Trophoblast cell (in vitro differentiated cells and primary cell): Measurements from ENCODE around the gene NLE1.

ENCODE experiments used
- DNase-seq, 2 donors: peaks; one replicate each; pipeline ENCODE4 v3.0.0-alpha.2; 2016
- H2AFZ ChIP-seq: 2 replicates; pipeline ENCODE4 v1.6.1; 2013; ENCODE audit warnings: low read length, moderate library complexity, mild to moderate bottlenecking; ENCODE audit not compliant: insufficient read depth, poor library complexity
- H2AK5ac ChIP-seq: 2 replicates; pipeline ENCODE4 v1.6.1; 2013; ENCODE audit warnings: mild to moderate bottlenecking, low read length
- H2BK120ac ChIP-seq: 2 replicates; pipeline ENCODE4 v1.6.1; 2013; ENCODE audit warnings: low read length, mild to moderate bottlenecking, moderate library complexity; ENCODE audit not compliant: insufficient read depth, poor library complexity
- H2BK12ac ChIP-seq: 2 replicates; pipeline ENCODE4 v1.6.1; 2013; ENCODE audit warnings: mild to moderate bottlenecking, low read length, moderate library complexity
- H2BK5ac ChIP-seq: 2 replicates; pipeline ENCODE4 v1.6.1; 2013; ENCODE audit warnings: low read length, low read depth, moderate library complexity, mild to moderate bottlenecking; ENCODE audit not compliant: poor library complexity
- H3K14ac ChIP-seq: 2 replicates; pipeline ENCODE4 v1.6.1; 2013; ENCODE audit warnings: mild to moderate bottlenecking, low read length
- H3K18ac ChIP-seq: 2 replicates; pipeline ENCODE4 v1.6.1; 2013; ENCODE audit warnings: mild to moderate bottlenecking, low read length
- H3K23ac ChIP-seq: 2 replicates; pipeline ENCODE4 v1.6.1; 2013; ENCODE audit warnings: low read length
- H3K27ac ChIP-seq: 2 replicates; pipeline ENCODE4 v1.5.1; 2013; ENCODE audit warnings: low read depth, mild to moderate bottlenecking, inconsistent platforms, low read length, moderate library complexity
- H3K27me3 ChIP-seq: 2 replicates; pipeline ENCODE4 v1.6.1; 2013; ENCODE audit warnings: inconsistent platforms, mild to moderate bottlenecking, low read length, moderate library complexity; ENCODE audit not compliant: insufficient read depth
- H3K36me3 ChIP-seq, 2 experiments: 1 replicate in 1 of 2; 2 replicates in 1 of 2; pipeline ENCODE4 v1.6.1; 2013; ENCODE audit warnings: low read length in 2 of 2, mild to moderate bottlenecking in 2 of 2, moderate library complexity in 1 of 2; ENCODE audit not compliant: insufficient read depth in 2 of 2, control insufficient read depth in 1 of 2
- H3K4ac ChIP-seq: 2 replicates; pipeline ENCODE4 v1.6.1; 2013; ENCODE audit warnings: low read depth, mild to moderate bottlenecking, low read length, moderate library complexity
- H3K4me1 ChIP-seq, 2 experiments: 1 replicate in 1 of 2; 2 replicates in 1 of 2; pipeline ENCODE4 v1.6.1; 2013; ENCODE audit warnings: low read length in 2 of 2, mild to moderate bottlenecking in 2 of 2, moderate library complexity in 1 of 2; ENCODE audit not compliant: insufficient read depth in 2 of 2, control insufficient read depth in 1 of 2
- H3K4me2 ChIP-seq: 2 replicates; pipeline ENCODE4 v1.6.1; 2013; ENCODE audit warnings: inconsistent platforms, mild to moderate bottlenecking, low read length, moderate library complexity
- H3K4me3 ChIP-seq: 2 replicates; pipeline ENCODE4 v1.5.1; 2013; ENCODE audit warnings: mild to moderate bottlenecking, low read depth, low read length, inconsistent platforms
- H3K79me1 ChIP-seq: one replicate; pipeline ENCODE4 v1.6.1; 2013; ENCODE audit warnings: low read length
- H3K79me2 ChIP-seq: 2 replicates; pipeline ENCODE4 v1.6.1; 2013; ENCODE audit warnings: low read length, mild to moderate bottlenecking; ENCODE audit not compliant: control insufficient read depth, insufficient read depth, poor library complexity
- H3K9ac ChIP-seq: 2 replicates; pipeline ENCODE4 v1.6.1; 2013; ENCODE audit warnings: mild to moderate bottlenecking, low read length
- H3K9me3 ChIP-seq: 2 replicates; pipeline ENCODE4 v1.6.1; 2013; ENCODE audit warnings: low read depth, mild to moderate bottlenecking, control low read depth, inconsistent platforms, low read length; ENCODE audit not compliant: insufficient read depth
- H4K12ac ChIP-seq: 2 replicates; pipeline ENCODE4 v1.6.1; 2013; ENCODE audit warnings: low read depth, mild to moderate bottlenecking, low read length, moderate library complexity
- H4K8ac ChIP-seq: 2 replicates; pipeline ENCODE4 v1.6.1; 2013; ENCODE audit warnings: low read depth, mild to moderate bottlenecking, low read length, moderate library complexity
- H4K91ac ChIP-seq: one replicate; pipeline ENCODE4 v1.6.1; 2013; ENCODE audit warnings: low read depth, mild to moderate bottlenecking, low read length, moderate library complexity
- WGBS: extraction: QIAGEN DNeasy Blood & Tissue Kit; methylation state at CpG from one replicate; pipeline ENCODE4 v1.1.7; 2013; ENCODE audit warnings: missing lambda C conversion rate; ENCODE audit not compliant: insufficient read length, insufficient coverage; ENCODE audit errors: extremely low coverage; 5-methylcytosine and 5-hydroxymethylcytosine counted together

The NLE1 gene

GRCh38 chr17:35146214-35146833 is 4.2 kb upstream of the NLE1 start:
- H3K14ac ChIP-seq: no peak overlapping the region
- H2AFZ ChIP-seq: no peak overlapping the region
- H3K23ac ChIP-seq: no peak overlapping the region
- H3K27ac ChIP-seq: no peak overlapping the region
- WGBS: no CpG with 5 or more reads among the region's 4 CpGs
- no peak overlapping the region for H2BK5ac ChIP-seq
- no peaks in the 10 kb centered on the region for H3K36me3 ChIP-seq
- H2AK5ac ChIP-seq: no peak overlapping the region
- H4K8ac ChIP-seq: no peak overlapping the region
- H2BK12ac ChIP-seq: no peak overlapping the region
- H3K79me2 ChIP-seq: peaks cover 6% of the 10 kb centered on the region
- peaks cover 5% of the 10 kb centered on the region for H3K79me1 ChIP-seq
- DNase-seq: no peak
- no peak overlapping the region for H4K91ac ChIP-seq
- H2BK120ac ChIP-seq: no peak overlapping the region
- H3K4me1 ChIP-seq: peaks cover 9 to 10% of the 10 kb centered on the region in 2 experiments
- peaks cover 4% of the 10 kb centered on the region for H3K9me3 ChIP-seq
- H3K4me3 ChIP-seq: no peak overlapping the region
- H4K12ac ChIP-seq: no peak overlapping the region
- H3K9ac ChIP-seq: no peak overlapping the region
- H3K27me3 ChIP-seq: no peaks in the 10 kb centered on the region
- H3K4me2 ChIP-seq: no peak overlapping the region
- H3K4ac ChIP-seq: no peak overlapping the region
- H3K18ac ChIP-seq: no peak overlapping the region

DNA sequence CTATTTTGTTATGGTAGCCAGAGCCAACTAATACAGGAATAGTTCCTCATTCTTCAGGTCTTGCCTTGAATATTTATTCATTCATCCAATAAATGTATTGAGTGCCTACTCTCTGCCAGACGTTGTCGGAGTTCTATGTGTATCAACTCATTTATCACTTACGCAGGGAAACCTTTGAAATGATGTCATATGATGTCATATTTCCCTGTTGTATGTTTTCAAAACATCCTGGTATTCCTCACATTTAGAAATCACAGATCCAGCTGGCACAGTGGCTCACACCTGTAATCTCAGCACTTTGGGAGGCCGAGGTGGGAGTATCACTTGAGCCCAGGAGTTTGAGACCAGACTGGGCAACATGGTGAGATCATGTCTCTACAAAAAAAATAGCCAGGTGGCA is 2.7 kb upstream of the NLE1 start:
- Histone ChIP-seq H3K14ac (no peak overlapping the region), H3K4me3 (no peak overlapping the region), H3K18ac (no peak overlapping the region), H3K4ac (no peak overlapping the region), H2BK5ac (no peak overlapping the region), H3K79me1 (peaks cover 5% of the 10 kb centered on the region), H3K27ac (no peak overlapping the region), H3K9ac (no peak overlapping the region), H3K36me3 (peaks cover under 1 to 2% of the 10 kb centered on the region in 2 experiments), H3K4me2 (no peak overlapping the region), H2BK120ac (no peak overlapping the region), H4K12ac (no peak overlapping the region), H3K27me3 (no peaks in the 10 kb centered on the region), H3K9me3 (peaks cover under 1% of the 10 kb centered on the region), H3K4me1 (peaks cover 9 to 10% of the 10 kb centered on the region in 2 experiments), H2AFZ (no peak overlapping the region), H3K79me2 (peaks cover 6% of the 10 kb centered on the region), H3K23ac (no peak overlapping the region), H2BK12ac (no peak overlapping the region), H2AK5ac (no peak overlapping the region), H4K8ac (no peak overlapping the region), H4K91ac (no peak overlapping the region)
- DNase-seq: no peak
- WGBS: no CpG with 5 or more reads among the region's 4 CpGs

DNA sequence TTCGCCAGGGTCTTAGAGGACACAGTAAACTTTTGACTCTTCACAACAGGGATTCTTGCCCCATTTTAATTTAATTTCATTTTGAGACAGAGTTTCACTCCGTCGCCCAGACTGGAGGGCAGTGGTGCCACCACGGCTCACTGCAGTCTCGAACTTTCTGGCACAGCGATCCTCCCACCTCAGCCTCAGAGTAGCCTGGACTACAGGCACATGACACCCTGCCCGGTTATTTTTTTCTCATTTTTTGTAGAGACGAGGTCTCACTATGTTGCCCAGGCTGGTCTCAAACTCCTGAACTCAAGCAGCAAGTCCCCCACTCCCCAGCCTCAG is 329 bp upstream of the NLE1 start:
- no peak overlapping the region for H4K12ac ChIP-seq
- H3K79me2 ChIP-seq: peaks cover 6% of the 10 kb centered on the region
- peak overlapping the region; percentile 36 for H4K8ac ChIP-seq
- H2AK5ac ChIP-seq: no peak overlapping the region
- no peak overlapping the region for H2BK120ac ChIP-seq
- no peak overlapping the region for H3K14ac ChIP-seq
- no peak overlapping the region for H4K91ac ChIP-seq
- H3K36me3 ChIP-seq: peaks cover 15 to 22% of the 10 kb centered on the region in 2 experiments
- peak overlapping the region; percentile 67 for H2AFZ ChIP-seq
- H3K4me1 ChIP-seq: peaks cover 0 to 2% of the 10 kb centered on the region in 2 experiments
- H2BK5ac ChIP-seq: no peak overlapping the region
- no peak overlapping the region for H3K4me3 ChIP-seq
- no peak overlapping the region for H2BK12ac ChIP-seq
- no peak overlapping the region for H3K27ac ChIP-seq
- no peaks in the 10 kb centered on the region for H3K9me3 ChIP-seq
- no peak for DNase-seq
- no peak overlapping the region for H3K4ac ChIP-seq
- H3K4me2 ChIP-seq: no peak overlapping the region
- no peaks in the 10 kb centered on the region for H3K27me3 ChIP-seq
- no CpG with 5 or more reads among the region's 8 CpGs for WGBS
- H3K23ac ChIP-seq: no peak overlapping the region
- H3K18ac ChIP-seq: no peak overlapping the region
- no peak overlapping the region for H3K9ac ChIP-seq
- H3K79me1 ChIP-seq: peaks cover 5% of the 10 kb centered on the region

DNA sequence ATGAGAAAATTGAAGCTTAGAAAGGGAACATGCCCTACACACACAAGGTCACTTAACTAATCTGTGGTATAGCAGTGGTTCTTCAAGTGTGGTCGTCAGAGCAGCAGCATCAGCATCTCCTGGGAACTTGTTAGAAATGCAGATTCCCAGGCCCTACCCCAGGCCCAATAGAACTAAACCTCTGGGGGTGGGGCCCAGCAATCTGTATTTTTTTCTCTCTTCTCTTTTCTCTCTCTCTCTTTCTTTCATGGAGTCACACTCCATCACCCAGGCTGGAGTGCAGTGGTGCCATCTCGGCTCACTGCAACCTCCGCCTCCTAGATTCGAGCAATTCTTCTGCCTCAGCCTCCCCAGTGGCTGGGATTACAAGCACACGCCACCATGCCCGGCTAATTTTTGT is 3.9 kb downstream of the NLE1 start:
- Histone ChIP-seq H2AK5ac (no peak overlapping the region), H3K36me3 (peaks cover 50 to 59% of the 10 kb centered on the region in 2 experiments), H2BK5ac (no peak overlapping the region), H3K27me3 (no peaks in the 10 kb centered on the region), H3K4me3 (no peak overlapping the region), H4K8ac (no peak overlapping the region), H4K12ac (no peak overlapping the region), H3K4ac (no peak overlapping the region), H3K79me2 (peaks cover 6% of the 10 kb centered on the region), H4K91ac (no peak overlapping the region), H3K9ac (no peak overlapping the region), H3K79me1 (peaks cover 5% of the 10 kb centered on the region), H2BK120ac (no peak overlapping the region), H3K9me3 (peaks cover 4% of the 10 kb centered on the region), H2AFZ (no peak overlapping the region), H3K14ac (no peak overlapping the region), H3K4me1 (no peaks in the 10 kb centered on the region), H3K18ac (no peak overlapping the region), H3K27ac (no peak overlapping the region), H3K4me2 (no peak overlapping the region), H2BK12ac (no peak overlapping the region), H3K23ac (no peak overlapping the region)
- DNase-seq: no peak
- no CpG with 5 or more reads among the region's 6 CpGs for WGBS
